Peyer's patch (tissue), 4 donors: ENCODE data around the gene LOXHD1.

Experiments used
- CTCF ChIP-seq, 6 experiments: fragments of 450-650 bp in 4 of 6; fragments of 200-600 bp in 2 of 6; sonication (generic) in 1 of 6; IDR thresholded peaks; one replicate each; pipeline ENCODE4 v1.5.1; 2017 to 2019; ENCODE audit warnings: antibody characterized with exemption in 6 of 6, mild to moderate bottlenecking in 3 of 6, moderate library complexity in 1 of 6
- POLR2A ChIP-seq, 2 donors: fragments of 450-650 bp; IDR thresholded peaks; one replicate each; pipeline ENCODE4 v1.5.1; 2017; ENCODE audit warnings: antibody characterized with exemption in 2 of 2, mild to moderate bottlenecking in 2 of 2, moderate library complexity in 2 of 2

- no peak for TF ChIP-seq CTCF (IDR thresholded peaks at IDR 0.05)
- no peak for TF ChIP-seq POLR2A (IDR thresholded peaks at IDR 0.05)
These were observed 181.6 kb downstream of the LOXHD1 start for GRCh38 chr18:46475390-46475752.
